GM12878 (cell line): ENCODE results near the gene ATG13. TPM values are rescaled to one million over a fixed set of nuclear protein-coding genes. Genes with fewer than 3 reads are reported as not detected.

Experiments used
- ATAC-seq: fragments of 200-7000 bp; cut with Tn5 transposase; 3 replicates; pipeline ENCODE4 v1.9.1; 2020; ENCODE audit warnings: mild to moderate bottlenecking, moderate library complexity
- BruUV-seq: library from RNA; stranded (reverse); fragments of 400-500 nt; replicated peaks from 2 replicates; lab custom pipeline; 2021; lab: Mats Ljungman, UMichigan
- CTCF ChIA-PET: fragments of 300-600 bp; sonication (Branson Sonifier 250); formaldehyde crosslinking; extraction: SDS; loops from one replicate; lab custom pipeline; 2021; ENCODE audit warnings: inconsistent platforms; lab: Yijun Ruan, JAX
- POLR2A ChIA-PET: fragments of 350-600 bp; formaldehyde crosslinking; extraction: SDS; loops from one replicate; lab custom pipeline; 2021; ENCODE audit warnings: inconsistent platforms; lab: Charles Lee
- RAD21 ChIA-PET: fragments of 300-600 bp; sonication (Branson Sonifier 250); formaldehyde crosslinking; loops from one replicate; lab custom pipeline; 2023; ENCODE audit warnings: antibody characterized with exemption; ENCODE audit not compliant: unreplicated experiment; lab: Charles Lee
- SMC1A ChIA-PET: fragments of 300-600 bp; sonication (Branson Sonifier 250); formaldehyde crosslinking; loops from one replicate; lab custom pipeline; 2023; ENCODE audit not compliant: unreplicated experiment, uncharacterized antibody; lab: Charles Lee
- DNase-seq: peaks from one replicate; pipeline ENCODE4 v3.0.0-alpha.2; 2011; ENCODE audit warnings: low read depth, low spot score
- FAIRE-seq: peaks from 3 replicates; lab custom pipeline; 2011; peaks lifted over from hg19 to GRCh38; lab: Jason Lieb, UNC
- H2AFZ ChIP-seq: 2 replicates; pipeline ENCODE4 v1.6.0; 2011; ENCODE audit warnings: low read depth, low read length, control low read depth; ENCODE audit not compliant: control insufficient read depth
- H3K27ac ChIP-seq: 2 replicates; pipeline ENCODE4 v1.5.1; 2011; ENCODE audit warnings: control low read depth; ENCODE audit not compliant: control insufficient read depth, insufficient read depth
- H3K27me3 ChIP-seq, 2 experiments: replicated peaks in 1 of 2; 2 replicates each; pipeline versions ENCODE4 v1.6.0 to v1.6.1; 2011; ENCODE audit warnings: low read length in 1 of 2; ENCODE audit not compliant: control insufficient read depth in 2 of 2, insufficient read depth in 2 of 2
- H3K36me3 ChIP-seq, 2 experiments: 2 replicates each; pipeline ENCODE4 v1.5.1; 2011; ENCODE audit warnings: low read length in 1 of 2; ENCODE audit not compliant: control insufficient read depth in 2 of 2, insufficient read depth in 2 of 2
- H3K4me1 ChIP-seq: 2 replicates; pipeline ENCODE4 v1.6.1; 2011; ENCODE audit warnings: mild to moderate bottlenecking, low read length, moderate library complexity, mixed read lengths; ENCODE audit not compliant: control insufficient read depth, insufficient read depth
- H3K4me2 ChIP-seq: 2 replicates; pipeline ENCODE4 v1.6.0; 2011; ENCODE audit warnings: control low read depth; ENCODE audit not compliant: control insufficient read depth, insufficient read depth
- H3K4me3 ChIP-seq: fragments of 200-600 bp; sonication (generic); 2 replicates; pipeline ENCODE4 v1.5.1; 2016
- H3K79me2 ChIP-seq: 2 replicates; pipeline ENCODE4 v1.6.0; 2011; ENCODE audit warnings: low read length; ENCODE audit not compliant: control insufficient read depth, insufficient read depth
- H3K9ac ChIP-seq: 2 replicates; pipeline ENCODE4 v1.8.0; 2011; ENCODE audit warnings: low read length, control low read depth, mixed read lengths; ENCODE audit not compliant: control insufficient read depth, insufficient read depth
- H3K9me3 ChIP-seq: replicated peaks from 3 replicates; pipeline ENCODE4 v1.5.1; 2011; ENCODE audit warnings: mild to moderate bottlenecking, low read length; ENCODE audit not compliant: control insufficient read depth, insufficient read depth
- H4K20me1 ChIP-seq: 2 replicates; pipeline ENCODE4 v1.6.0; 2011; ENCODE audit not compliant: control insufficient read depth, insufficient read depth
- HDAC6 ChIP-seq: fragments of 200-600 bp; sonication (generic); IDR thresholded peaks from one replicate; pipeline ENCODE4 v1.8.0; 2017; ENCODE audit warnings: antibody characterized with exemption; ENCODE audit not compliant: unreplicated experiment
- MEF2B ChIP-seq: fragments of 450-650 bp; IDR thresholded peaks from 2 replicates; pipeline ENCODE4 v1.6.1; 2018; ENCODE audit warnings: mild to moderate bottlenecking, moderate library complexity; ENCODE audit not compliant: partially characterized antibody, poor library complexity, severe bottlenecking
- NR2F1 ChIP-seq: fragments of 450-650 bp; conservative IDR thresholded peaks from 2 replicates; pipeline ENCODE4 v1.6.1; 2017; ENCODE audit warnings: mild to moderate bottlenecking
- PML ChIP-seq: IDR thresholded peaks from 2 replicates; pipeline ENCODE4 v1.6.1; 2012; ENCODE audit warnings: low read length, inconsistent platforms
- RAD21 ChIP-seq: IDR thresholded peaks from 2 replicates; pipeline ENCODE4 v1.6.1; 2011; ENCODE audit warnings: mild to moderate bottlenecking, low read depth, low read length, moderate library complexity; ENCODE audit not compliant: insufficient read depth
- RELA ChIP-seq: fragments of 450-650 bp; IDR thresholded peaks from 2 replicates; pipeline ENCODE4 v1.8.0; 2014; ENCODE audit warnings: borderline replicate concordance; ENCODE audit not compliant: partially characterized antibody
- SMAD1 ChIP-seq: fragments of 450-650 bp; IDR thresholded peaks from 2 replicates; pipeline ENCODE4 v1.6.1; 2018; ENCODE audit warnings: mild to moderate bottlenecking, low read depth; ENCODE audit not compliant: partially characterized antibody
- SMARCA5 ChIP-seq: fragments of 450-650 bp; IDR thresholded peaks from 2 replicates; pipeline ENCODE4 v1.6.1; 2017; ENCODE audit warnings: mild to moderate bottlenecking
- SREBF2 ChIP-seq: IDR thresholded peaks from 2 replicates; pipeline ENCODE4 v1.6.1; 2012; ENCODE audit warnings: mild to moderate bottlenecking, low read length
- STAT1 ChIP-seq: fragments of 450-650 bp; conservative IDR thresholded peaks from 2 replicates; pipeline ENCODE4 v1.6.1; 2014; ENCODE audit warnings: antibody characterized with exemption, mild to moderate bottlenecking
- TCF7 ChIP-seq: IDR thresholded peaks from 2 replicates; pipeline ENCODE4 v1.6.1; 2014; ENCODE audit warnings: antibody characterized with exemption, borderline replicate concordance
- YY1 ChIP-seq: IDR thresholded peaks from 2 replicates; pipeline ENCODE4 v1.6.1; 2011; ENCODE audit warnings: low read depth, mild to moderate bottlenecking, low read length
- ZNF207 ChIP-seq: fragments of 450-650 bp; IDR thresholded peaks from 2 replicates; pipeline ENCODE4 v1.6.1; 2014; ENCODE audit warnings: antibody characterized with exemption, mild to moderate bottlenecking, borderline replicate concordance
- WGBS: methylation state at CpG from one replicate; pipeline ENCODE4 v1.1.6; 2016; ENCODE audit warnings: low lambda C conversion rate; ENCODE audit not compliant: insufficient replicate concordance, insufficient coverage; ENCODE audit errors: missing lambda C conversion rate; 5-methylcytosine and 5-hydroxymethylcytosine counted together
- in situ Hi-C: fragments of 300-500 bp; cut with MboI; formaldehyde crosslinking; loops from 9 replicates; pipeline ENCODE4 v1.14.3; 2018; ENCODE audit warnings: mixed read lengths
- intact Hi-C: fragments of 100-400 bp; cut with micrococcal nuclease; formaldehyde crosslinking; loops from one replicate; pipeline ENCODE4 v1.14.2; 2022; ENCODE audit not compliant: unreplicated experiment
- polyA plus RNA-seq, 11 experiments: library from polyadenylated mRNA; depleted of rRNA in 4 of 11; unstranded in 6 of 11; stranded (reverse) in 5 of 11; fragments of >200 nt; fragmentation: Nextera tagmentation in 4 of 11; fragmentation: Illumina TruSeq in 1 of 11; extraction: Ambion mirVana in 4 of 11; extraction: Trizol in 1 of 11; gene quantifications; 1 replicate in 1 of 11; 2 replicates in 10 of 11; pipeline versions ENCODE4 v1.2.1 to v1.2.3, GENCODE V29; 2011 to 2016; ENCODE audit warnings: inconsistent platforms in 2 of 11, missing spikeins in 2 of 11, low read depth in 1 of 11
- total RNA-seq, 4 experiments: library from RNA; depleted of rRNA in 3 of 4; stranded (reverse); fragments of >200 nt in 3 of 4; fragmentation: Illumina TruSeq in 1 of 4; extraction: Trizol in 1 of 4; gene quantifications; 2 replicates each; pipeline versions ENCODE4 v1.2.1 to v1.2.3, GENCODE V29; 2013 to 2021
- TF ChIP-seq, protein P1 (sequence below): fragments of 450-650 bp; IDR thresholded peaks from 2 replicates; pipeline ENCODE4 v1.6.1; 2018; ENCODE audit warnings: mild to moderate bottlenecking, low read depth, moderate library complexity; ENCODE audit not compliant: partially characterized antibody
- TF ChIP-seq, protein P2 (sequence below): IDR thresholded peaks from 2 replicates; pipeline ENCODE4 v1.6.1; 2011; ENCODE audit warnings: borderline replicate concordance, low read depth, mild to moderate bottlenecking, moderate library complexity, low read length; ENCODE audit not compliant: insufficient read depth, poor library complexity, severe bottlenecking
- TF ChIP-seq, protein P3 (sequence below), 3 experiments: IDR thresholded peaks in 2 of 3; conservative IDR thresholded peaks in 1 of 3; 2 replicates each; pipeline ENCODE4 v1.5.1; 2011; ENCODE audit warnings: low read depth in 3 of 3, low read length in 3 of 3, mild to moderate bottlenecking in 3 of 3, control low read depth in 2 of 3, moderate library complexity in 2 of 3, inconsistent platforms in 1 of 3, mixed read lengths in 1 of 3; ENCODE audit not compliant: control insufficient read depth in 2 of 3, insufficient read depth in 1 of 3; ENCODE audit errors: extremely low read depth in 1 of 3

The ATG13 gene
- total and polyA plus RNA-seq, 10 of the 15 experiments (the other 5 are each of a cell fraction or from before 2014, with no cell fraction given), result 10.9 to 61.6 (median 50.9) TPM

DNA sequence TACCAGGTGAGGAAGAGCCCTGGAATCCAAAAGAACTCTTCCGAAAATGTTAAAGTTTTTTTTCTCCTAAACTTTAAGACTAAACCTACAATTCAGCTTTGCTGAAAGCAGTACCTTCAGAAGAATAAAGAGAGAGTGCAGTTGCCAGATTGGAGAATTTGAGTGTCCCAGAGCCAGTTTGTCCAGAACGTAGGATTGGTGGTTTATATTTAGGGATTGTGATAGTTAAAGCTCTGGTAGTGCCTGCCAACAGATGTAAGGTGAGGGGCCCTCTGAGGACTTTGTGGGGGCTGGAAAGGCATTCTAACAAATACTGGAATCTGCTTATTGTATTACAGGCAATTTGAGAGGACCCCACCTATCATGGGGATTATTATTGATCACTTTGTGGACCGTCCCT is 39.8 kb downstream of the ATG13 start:
- ChIA-PET RAD21 (no interaction called here), POLR2A (interaction anchor here (0.6 kb wide), 3 partner anchors 9 to 60 kb away, joined by 3 to 13 read pairs (median 3); no protein-coding TSS in a partner anchor), SMC1A (no interaction called here), CTCF (interaction anchor here (1.5 kb wide), 1 partner anchor 39 kb away, joined by 3 read pairs; the partner anchor contains the start of gene ATG13)
- no peak for ATAC-seq
- Histone ChIP-seq H3K9ac (no peak overlapping the region), H3K9me3 (no peaks in the 10 kb centered on the region), H3K36me3 (peaks cover 3 to 15% of the 10 kb centered on the region in 2 experiments), H4K20me1 (no peaks in the 10 kb centered on the region), H3K4me2 (no peak overlapping the region), H3K79me2 (no peaks in the 10 kb centered on the region), H3K4me1 (no peaks in the 10 kb centered on the region), H3K4me3 (no peak overlapping the region), H2AFZ (no peak overlapping the region), H3K27ac (no peak overlapping the region), H3K27me3 (no peaks in the 10 kb centered on the region)
- in situ Hi-C loops (no loop called here), intact Hi-C loops (no loop called here)
- no peak for DNase-seq
- 100% methylated on average over 3 of the region's 3 CpGs for WGBS
- no TSS peak for BruUV-seq
- no peak for FAIRE-seq
- TF ChIP-seq NR2F1 (no peak), ZNF207 (no peak), SMARCA5 (no peak), STAT1 (no peak), HDAC6 (no peak), YY1 (no peak), SREBF2 (no peak), RELA (no peak), PML (no peak), SMAD1 (no peak), MEF2B (no peak), RAD21 (no peak), TCF7 (no peak)
- TF ChIP-seq, protein P1, sequence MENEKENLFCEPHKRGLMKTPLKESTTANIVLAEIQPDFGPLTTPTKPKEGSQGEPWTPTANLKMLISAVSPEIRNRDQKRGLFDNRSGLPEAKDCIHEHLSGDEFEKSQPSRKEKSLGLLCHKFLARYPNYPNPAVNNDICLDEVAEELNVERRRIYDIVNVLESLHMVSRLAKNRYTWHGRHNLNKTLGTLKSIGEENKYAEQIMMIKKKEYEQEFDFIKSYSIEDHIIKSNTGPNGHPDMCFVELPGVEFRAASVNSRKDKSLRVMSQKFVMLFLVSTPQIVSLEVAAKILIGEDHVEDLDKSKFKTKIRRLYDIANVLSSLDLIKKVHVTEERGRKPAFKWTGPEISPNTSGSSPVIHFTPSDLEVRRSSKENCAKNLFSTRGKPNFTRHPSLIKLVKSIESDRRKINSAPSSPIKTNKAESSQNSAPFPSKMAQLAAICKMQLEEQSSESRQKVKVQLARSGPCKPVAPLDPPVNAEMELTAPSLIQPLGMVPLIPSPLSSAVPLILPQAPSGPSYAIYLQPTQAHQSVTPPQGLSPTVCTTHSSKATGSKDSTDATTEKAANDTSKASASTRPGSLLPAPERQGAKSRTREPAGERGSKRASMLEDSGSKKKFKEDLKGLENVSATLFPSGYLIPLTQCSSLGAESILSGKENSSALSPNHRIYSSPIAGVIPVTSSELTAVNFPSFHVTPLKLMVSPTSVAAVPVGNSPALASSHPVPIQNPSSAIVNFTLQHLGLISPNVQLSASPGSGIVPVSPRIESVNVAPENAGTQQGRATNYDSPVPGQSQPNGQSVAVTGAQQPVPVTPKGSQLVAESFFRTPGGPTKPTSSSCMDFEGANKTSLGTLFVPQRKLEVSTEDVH, result no peak
- TF ChIP-seq, protein P2, sequence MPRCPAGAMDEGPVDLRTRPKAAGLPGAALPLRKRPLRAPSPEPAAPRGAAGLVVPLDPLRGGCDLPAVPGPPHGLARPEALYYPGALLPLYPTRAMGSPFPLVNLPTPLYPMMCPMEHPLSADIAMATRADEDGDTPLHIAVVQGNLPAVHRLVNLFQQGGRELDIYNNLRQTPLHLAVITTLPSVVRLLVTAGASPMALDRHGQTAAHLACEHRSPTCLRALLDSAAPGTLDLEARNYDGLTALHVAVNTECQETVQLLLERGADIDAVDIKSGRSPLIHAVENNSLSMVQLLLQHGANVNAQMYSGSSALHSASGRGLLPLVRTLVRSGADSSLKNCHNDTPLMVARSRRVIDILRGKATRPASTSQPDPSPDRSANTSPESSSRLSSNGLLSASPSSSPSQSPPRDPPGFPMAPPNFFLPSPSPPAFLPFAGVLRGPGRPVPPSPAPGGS, result no peak
- TF ChIP-seq, protein P3, sequence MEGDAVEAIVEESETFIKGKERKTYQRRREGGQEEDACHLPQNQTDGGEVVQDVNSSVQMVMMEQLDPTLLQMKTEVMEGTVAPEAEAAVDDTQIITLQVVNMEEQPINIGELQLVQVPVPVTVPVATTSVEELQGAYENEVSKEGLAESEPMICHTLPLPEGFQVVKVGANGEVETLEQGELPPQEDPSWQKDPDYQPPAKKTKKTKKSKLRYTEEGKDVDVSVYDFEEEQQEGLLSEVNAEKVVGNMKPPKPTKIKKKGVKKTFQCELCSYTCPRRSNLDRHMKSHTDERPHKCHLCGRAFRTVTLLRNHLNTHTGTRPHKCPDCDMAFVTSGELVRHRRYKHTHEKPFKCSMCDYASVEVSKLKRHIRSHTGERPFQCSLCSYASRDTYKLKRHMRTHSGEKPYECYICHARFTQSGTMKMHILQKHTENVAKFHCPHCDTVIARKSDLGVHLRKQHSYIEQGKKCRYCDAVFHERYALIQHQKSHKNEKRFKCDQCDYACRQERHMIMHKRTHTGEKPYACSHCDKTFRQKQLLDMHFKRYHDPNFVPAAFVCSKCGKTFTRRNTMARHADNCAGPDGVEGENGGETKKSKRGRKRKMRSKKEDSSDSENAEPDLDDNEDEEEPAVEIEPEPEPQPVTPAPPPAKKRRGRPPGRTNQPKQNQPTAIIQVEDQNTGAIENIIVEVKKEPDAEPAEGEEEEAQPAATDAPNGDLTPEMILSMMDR (IDR thresholded peaks at IDR 0.05 in 2 of 3, conservative IDR thresholded peaks at IDR 0.05 in 1 of 3; ENCODE audit: control insufficient read depth in 2 of 3, extremely low read depth in 1 of 3, insufficient read depth in 1 of 3, low read depth in 3 of 3, low read length in 3 of 3), result no peak
